Liver (tissue), 3 donors: ENCODE data around the gene PRKACA.

Experiments
- RAD21 ChIP-seq, 2 donors: IDR thresholded peaks; 2 replicates each; pipeline ENCODE4 v1.6.1; 2016; ENCODE audit warnings: antibody characterized with exemption in 2 of 2, mild to moderate bottlenecking in 2 of 2
- TF ChIP-seq, protein P1 (sequence below): fragments of 150-350 bp; IDR thresholded peaks from 2 replicates; pipeline ENCODE4 v1.5.1; 2017; ENCODE audit warnings: improper control_type of control experiment, low read depth, low read length; ENCODE audit not compliant: missing input control
- TF ChIP-seq, protein P2 (sequence below): IDR thresholded peaks from 2 replicates; pipeline ENCODE4 v1.6.1; 2016; ENCODE audit warnings: antibody characterized with exemption
- donor health status: healthy.
- donor health status: healthy.

DNA sequence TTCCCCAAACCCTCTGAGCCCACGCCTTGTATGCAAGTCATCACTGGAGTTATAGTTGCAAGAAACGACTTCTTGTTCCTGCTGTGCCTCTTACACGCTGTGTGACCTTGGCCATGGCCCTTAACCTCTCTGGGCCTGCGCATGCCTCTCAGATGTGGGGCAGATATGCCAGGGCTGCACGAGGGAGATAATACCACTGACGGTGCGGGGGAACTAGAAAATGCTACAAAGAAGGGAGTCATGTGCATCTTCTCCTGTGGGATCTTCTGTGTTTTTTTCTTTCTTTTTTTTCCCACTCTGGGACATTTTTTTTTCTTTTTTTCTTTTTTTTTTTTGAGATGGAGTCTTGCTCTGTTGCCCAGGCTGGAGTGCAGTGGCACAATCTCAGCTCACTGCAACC is 22.7 kb downstream of the PRKACA start:
- TF ChIP-seq, protein P1, sequence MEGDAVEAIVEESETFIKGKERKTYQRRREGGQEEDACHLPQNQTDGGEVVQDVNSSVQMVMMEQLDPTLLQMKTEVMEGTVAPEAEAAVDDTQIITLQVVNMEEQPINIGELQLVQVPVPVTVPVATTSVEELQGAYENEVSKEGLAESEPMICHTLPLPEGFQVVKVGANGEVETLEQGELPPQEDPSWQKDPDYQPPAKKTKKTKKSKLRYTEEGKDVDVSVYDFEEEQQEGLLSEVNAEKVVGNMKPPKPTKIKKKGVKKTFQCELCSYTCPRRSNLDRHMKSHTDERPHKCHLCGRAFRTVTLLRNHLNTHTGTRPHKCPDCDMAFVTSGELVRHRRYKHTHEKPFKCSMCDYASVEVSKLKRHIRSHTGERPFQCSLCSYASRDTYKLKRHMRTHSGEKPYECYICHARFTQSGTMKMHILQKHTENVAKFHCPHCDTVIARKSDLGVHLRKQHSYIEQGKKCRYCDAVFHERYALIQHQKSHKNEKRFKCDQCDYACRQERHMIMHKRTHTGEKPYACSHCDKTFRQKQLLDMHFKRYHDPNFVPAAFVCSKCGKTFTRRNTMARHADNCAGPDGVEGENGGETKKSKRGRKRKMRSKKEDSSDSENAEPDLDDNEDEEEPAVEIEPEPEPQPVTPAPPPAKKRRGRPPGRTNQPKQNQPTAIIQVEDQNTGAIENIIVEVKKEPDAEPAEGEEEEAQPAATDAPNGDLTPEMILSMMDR, result no peak
- TF ChIP-seq, protein P2, sequence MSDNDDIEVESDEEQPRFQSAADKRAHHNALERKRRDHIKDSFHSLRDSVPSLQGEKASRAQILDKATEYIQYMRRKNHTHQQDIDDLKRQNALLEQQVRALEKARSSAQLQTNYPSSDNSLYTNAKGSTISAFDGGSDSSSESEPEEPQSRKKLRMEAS, result no peak
- no peak for TF ChIP-seq RAD21 (IDR thresholded peaks at IDR 0.05)
